Stimulated activated CD8-positive, alpha-beta memory T cell treated with anti-CD3 and anti-CD28 coated beads, Interleukin-12 subunit alpha, Interleukin-12 subunit beta, amount 100 ng/mL, for 24 hours (primary cell): Measurements from ENCODE around the gene FCHSD1.

ENCODE experiments used
- DNase-seq: peaks from one replicate; pipeline ENCODE4 v3.0.0-alpha.2; 2020; ENCODE audit errors: extremely low read depth

The FCHSD1 gene

GRCh38 chr5:141650851-141651727 is at the start of gene FCHSD1:
TSS of gene FCHSD1 (minus strand) at chr5:141651418. CDS start at chr5:141651368, 50 bp downstream.
- DNase-seq: peak; percentile 56

DNA sequence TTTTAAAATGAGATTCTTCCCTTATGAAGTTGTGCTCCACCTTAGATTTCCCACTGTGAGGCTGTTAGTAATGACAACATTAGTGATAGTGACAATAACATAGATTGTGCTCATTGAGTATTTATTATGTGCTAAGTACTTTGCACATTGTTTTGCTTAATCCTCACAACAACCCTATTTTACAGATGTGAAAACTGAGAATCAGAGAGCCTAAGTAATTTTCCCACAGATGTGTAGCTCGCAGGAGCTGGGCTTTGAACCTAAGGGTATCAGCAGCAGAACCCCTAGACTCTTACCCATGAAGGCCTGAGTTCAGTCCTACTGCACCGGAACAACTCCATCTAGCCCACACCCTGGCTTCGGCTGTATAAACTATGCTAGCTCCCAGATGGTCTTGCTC is 46.4 kb upstream of the FCHSD1 start:
- no peak for DNase-seq

DNA sequence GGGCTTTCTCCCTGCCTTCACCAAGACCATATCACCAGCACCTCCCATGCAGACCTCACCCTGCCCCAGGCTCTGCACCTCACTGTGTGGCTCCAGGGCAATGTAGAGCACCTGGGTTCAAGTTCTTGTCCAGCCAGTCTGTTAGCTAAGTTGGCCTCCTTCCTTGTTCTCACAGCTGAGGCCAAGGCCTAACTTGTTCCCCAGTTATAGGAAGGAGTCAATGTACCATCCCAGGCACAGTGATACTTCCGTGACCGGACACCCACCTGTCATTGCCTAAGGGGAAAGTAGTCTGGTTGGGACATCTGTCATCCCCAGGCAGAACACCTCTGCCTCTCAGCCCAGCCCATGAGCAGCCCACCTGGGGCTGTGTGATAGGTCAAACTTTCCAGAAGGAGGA is 45.2 kb upstream of the FCHSD1 start:
- no peak for DNase-seq

- DNase-seq: no peak
These were observed 44.5 kb upstream of the FCHSD1 start for GRCh38 chr5:141695627-141696215.

- DNase-seq: no peak
These were observed 43.3 kb upstream of the FCHSD1 start for GRCh38 chr5:141694479-141694878.

DNA sequence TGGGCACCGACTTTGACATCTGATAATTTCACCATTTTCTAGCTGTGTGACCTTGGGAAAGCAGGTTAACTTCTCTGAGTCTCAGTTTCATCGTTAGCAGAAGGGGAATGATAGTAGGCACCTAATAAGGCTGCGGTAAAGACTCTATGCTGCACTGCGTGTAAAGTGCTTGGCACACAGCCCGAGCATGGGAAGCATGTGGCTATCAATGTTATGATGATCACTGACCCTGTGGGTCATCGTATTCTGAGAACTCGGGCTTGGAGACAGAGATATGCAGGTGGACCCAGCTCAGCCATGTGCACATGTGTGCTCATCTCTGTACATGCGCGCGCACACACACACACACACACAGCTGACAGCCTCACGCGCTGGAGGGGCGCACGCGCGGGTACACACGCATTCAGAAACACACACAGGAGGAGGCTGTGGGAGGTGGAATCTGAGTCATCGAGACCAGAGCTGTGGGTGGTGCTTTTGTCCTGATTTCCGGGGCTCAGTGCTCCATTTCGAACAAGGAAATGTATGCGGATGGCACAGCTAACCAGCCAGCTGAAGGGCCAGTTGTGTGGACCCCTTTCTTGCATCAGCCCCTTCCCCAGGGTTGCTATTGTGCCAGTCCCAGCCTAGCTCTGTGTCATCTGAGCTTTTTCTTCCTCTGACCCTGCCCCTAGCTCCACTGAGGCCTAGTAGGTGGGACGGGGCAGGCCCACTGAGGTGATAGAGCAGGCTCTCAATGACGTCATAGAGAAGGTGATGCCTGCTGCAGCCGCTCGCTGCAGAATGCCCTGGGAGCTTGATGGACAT is 41.9 kb upstream of the FCHSD1 start:
- DNase-seq: peak; percentile 49

DNA sequence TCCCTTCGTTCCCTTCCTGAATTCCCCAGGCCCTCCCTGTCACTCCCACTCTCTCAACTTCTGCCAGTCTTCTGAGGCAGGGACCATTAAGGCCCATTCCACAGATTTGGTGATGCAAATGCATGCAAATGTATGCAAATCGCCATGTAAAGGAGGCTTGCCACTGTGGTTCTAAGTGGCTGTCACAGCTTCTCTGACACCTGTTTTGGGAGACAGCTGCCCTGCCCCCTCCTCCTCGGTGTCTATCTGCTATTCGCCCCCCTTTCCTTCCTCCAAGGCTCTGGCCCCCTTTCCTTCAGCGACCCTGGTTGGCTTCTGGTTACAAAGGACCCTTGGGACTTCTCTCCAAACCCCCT is 41.3 kb upstream of the FCHSD1 start:
- DNase-seq: no peak

DNA sequence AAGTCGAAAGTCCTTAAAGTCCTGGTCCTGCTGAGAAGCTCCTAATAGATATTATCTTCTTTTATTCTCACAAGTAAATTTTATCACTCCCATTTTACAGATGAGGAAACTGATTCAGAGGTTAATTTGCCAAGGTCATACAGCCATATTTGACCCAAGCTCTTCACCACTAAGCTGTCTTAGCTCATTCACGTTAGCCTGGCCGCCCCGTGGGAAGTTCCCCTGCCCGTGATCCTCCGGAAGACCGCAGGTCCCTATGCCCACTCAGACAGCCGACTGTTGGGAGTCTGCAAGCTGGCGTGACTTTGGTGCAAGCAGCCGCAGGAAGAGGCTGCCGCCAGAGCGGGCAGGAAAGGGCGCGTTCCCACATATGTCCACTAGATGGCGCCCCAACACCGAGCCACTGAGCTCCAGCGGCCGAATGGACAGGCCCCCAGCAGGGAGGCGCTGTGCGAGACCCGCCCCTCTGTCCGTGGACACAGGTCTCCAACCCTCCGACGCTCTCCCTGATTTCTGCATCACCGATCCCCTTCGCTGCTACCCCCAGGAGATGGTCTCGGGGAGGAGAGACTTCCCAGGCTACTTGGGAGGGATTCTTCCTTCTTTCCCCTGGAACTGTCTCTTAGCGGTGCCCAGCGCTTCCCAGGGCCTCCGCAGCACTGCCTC is 40.8 kb upstream of the FCHSD1 start:
- DNase-seq: peak; percentile 45

DNA sequence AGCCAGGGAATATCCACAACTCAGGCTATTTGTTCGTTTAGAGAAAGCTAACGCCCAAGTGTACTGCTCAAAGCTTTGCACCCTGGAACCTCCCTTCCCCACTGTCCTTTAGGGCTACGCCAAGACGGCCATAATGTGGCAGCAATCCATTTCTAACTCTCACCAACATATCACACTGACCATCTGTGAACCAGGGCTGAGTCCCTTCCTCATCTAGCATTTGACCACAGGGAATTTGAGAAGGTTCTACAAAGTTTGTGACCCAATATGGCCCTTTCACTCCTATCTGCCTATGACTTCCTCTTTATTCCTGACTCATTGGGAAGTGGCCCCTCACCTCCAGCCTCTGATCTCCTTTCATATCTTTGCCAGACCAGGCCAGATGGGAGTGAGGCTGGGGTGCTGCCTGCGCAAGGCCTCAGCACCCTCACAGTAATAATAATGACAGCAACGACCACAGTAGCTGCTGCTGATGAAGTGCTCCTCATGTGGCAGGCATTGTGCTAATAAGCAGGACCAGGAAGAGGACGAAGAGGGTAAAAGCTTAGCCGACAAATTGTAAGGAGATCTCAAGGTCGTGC is 40.2 kb upstream of the FCHSD1 start:
- no peak for DNase-seq

DNA sequence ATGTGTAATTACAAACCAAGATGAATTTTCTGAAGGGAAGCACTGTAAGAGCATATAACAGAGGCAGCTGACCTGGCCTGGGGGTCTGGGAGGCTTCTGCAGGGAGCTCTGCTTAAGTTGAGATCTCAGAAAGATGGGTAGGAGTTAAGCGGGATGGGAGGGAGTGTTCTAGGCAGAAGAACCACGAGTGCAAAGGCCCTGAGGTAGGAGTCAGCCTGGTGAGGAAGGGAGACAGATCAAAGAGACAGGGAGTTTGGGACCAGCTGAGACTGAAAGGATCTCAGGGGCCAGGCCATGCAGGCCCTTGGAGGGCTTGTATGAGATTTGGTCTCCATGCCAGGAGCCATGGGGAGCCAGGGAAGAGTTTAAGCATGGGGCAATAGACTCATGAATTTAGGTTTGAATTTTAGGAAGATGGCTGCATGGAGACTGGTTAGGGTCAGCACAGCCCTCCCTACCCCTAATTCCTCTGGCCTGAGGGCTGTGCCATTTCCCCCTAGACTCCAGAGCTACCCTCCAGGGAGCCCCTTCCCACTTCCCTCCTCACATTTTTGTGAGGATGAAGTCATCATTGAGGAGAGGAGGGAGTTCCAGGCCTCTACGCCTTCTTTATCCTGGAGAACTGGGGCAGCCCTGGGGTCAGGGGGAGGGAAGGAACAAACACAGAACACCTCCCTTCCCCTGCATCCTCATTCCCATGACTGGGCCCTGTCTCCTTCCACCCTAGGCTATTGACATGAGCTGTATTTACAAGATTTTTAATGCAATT is 35.6 kb upstream of the FCHSD1 start:
- no peak for DNase-seq

GRCh38 chr5:141685591-141685990 is 34.4 kb upstream of the FCHSD1 start:
- DNase-seq: no peak

DNA sequence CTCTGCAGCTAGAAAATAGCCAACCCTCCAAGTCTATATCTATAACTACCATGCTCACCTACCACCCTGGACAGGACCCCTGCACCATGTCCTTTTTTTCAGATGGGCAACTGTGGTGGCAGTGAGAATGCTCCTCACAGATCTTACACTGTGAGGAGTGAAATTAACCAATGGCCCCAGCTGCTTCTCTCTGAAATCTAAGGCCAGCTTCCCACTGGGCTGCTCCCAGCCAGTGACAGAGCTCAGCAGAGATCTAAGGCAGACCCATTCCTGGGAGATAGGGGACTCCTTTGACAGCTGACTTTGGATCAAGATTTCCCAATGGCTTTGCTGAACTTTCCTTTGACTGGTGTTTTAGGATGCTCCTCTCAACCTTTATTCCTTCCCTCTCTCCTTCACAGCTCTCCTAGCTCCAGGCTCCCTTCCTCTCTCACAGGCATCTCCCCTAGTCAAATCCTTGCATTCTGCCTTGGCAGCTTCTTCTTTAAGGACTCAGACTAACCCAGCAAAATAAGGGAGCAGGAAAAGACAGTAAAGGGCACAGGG is 32.5 kb upstream of the FCHSD1 start:
- DNase-seq: no peak

GRCh38 chr5:141681695-141682641 is 30.8 kb upstream of the FCHSD1 start, which contains the start of gene ARAP3:
TSS of gene ARAP3 (minus strand) at chr5:141682230. CDS start at chr5:141680486, 1,744 bp downstream.
- no peak for DNase-seq

- DNase-seq: no peak
These were observed 30.1 kb upstream of the FCHSD1 start for GRCh38 chr5:141681295-141681694.

- no peak for DNase-seq
These were observed 29.6 kb upstream of the FCHSD1 start for GRCh38 chr5:141680751-141681201.

GRCh38 chr5:141680178-141680577 is 29.0 kb upstream of the FCHSD1 start:
- no peak for DNase-seq

DNA sequence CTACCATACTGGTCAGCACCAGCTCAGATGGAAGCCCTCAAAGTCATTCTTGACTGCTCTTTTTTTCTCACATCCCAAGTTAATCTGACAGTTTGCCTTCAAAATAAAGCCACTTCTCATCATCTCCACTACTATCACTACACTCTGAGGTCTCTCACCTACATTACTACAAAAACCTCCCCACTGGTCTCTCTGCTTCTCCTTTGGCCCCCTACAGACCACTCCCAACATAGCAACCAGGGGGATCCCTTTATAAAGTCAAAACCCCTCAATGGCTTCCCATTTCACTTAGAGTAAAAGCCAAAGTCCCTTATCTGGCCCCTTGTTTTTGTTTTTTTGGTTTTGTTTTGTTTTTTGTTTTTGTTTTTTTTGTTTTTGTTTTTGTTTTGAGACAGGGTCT is 26.2 kb upstream of the FCHSD1 start:
- no peak for DNase-seq

DNA sequence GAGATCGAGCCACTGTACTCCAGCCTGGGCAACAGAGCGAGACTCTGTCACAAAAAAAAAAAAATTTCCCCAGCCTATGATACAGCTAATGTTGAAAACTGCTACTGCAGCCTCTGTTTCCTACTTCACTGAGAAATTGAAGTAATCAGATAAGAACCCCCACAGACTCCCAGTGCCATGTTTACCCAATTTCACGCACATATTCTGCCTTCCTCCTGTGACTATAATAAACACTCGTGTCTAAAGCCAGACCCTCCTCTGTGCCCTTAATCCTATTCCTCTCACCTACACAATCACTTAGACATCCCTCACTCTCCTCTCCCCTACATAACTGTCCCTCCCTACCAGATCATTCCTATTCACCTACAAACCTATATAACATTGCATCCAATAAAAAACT is 24.5 kb upstream of the FCHSD1 start:
- DNase-seq: no peak

DNA sequence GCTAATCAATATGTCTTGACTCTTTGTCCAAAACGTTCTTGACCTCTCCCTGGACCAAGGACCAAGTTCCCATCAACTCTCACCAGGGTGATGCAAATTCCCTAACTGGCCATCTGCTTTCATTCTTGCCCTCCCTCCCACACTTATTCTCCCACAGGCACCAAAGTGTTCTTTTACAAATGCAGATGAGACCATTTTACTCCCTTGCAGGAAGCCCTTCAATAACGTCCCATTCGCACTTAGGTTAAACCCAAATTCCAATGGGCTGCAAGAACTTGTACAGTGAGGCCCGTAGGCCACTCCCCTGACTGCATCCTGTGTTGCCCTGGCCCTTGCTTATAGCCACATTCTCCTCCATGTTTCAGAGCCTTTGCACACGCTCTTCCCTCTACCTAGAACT is 23.5 kb upstream of the FCHSD1 start:
- no peak for DNase-seq
